Endodermal cell (in vitro differentiated cells): ENCODE data around the gene PBXIP1. TPM values are rescaled to one million over a fixed set of nuclear protein-coding genes. Genes with fewer than 3 reads are reported as not detected.

Experiments
- DNase-seq: peaks from one replicate; pipeline ENCODE4 v3.0.0-alpha.2; 2017
- H3K27ac ChIP-seq: 2 replicates; pipeline ENCODE4 v1.5.1; 2013; ENCODE audit warnings: mild to moderate bottlenecking, low read depth, low read length, moderate library complexity
- H3K27me3 ChIP-seq: 2 replicates; pipeline ENCODE4 v1.6.1; 2013; ENCODE audit warnings: mild to moderate bottlenecking, low read length, moderate library complexity; ENCODE audit not compliant: insufficient read depth, control insufficient read depth, poor library complexity, severe bottlenecking
- H3K36me3 ChIP-seq: 2 replicates; pipeline ENCODE4 v1.7.0; 2013; ENCODE audit warnings: mild to moderate bottlenecking, low read length, moderate library complexity; ENCODE audit not compliant: control insufficient read depth, insufficient read depth
- H3K4me1 ChIP-seq: one replicate; pipeline ENCODE4 v1.7.0; 2013; ENCODE audit warnings: low read length; ENCODE audit not compliant: control insufficient read depth, insufficient read depth
- H3K4me3 ChIP-seq: 2 replicates; pipeline ENCODE4 v1.5.1; 2013; ENCODE audit warnings: mild to moderate bottlenecking, low read length, moderate library complexity
- H3K9ac ChIP-seq: 2 replicates; pipeline ENCODE4 v1.6.1; 2013; ENCODE audit warnings: mild to moderate bottlenecking, low read length, moderate library complexity; ENCODE audit not compliant: poor library complexity, severe bottlenecking; ENCODE audit errors: extremely low read depth
- H3K9me3 ChIP-seq: 2 replicates; pipeline ENCODE4 v1.6.1; 2013; ENCODE audit warnings: mild to moderate bottlenecking, low read length, moderate library complexity; ENCODE audit not compliant: control insufficient read depth
- H3K27ac Mint-ChIP-seq: 2 replicates; pipeline ENCODE4 v1.8.0; 2020; ENCODE audit warnings: mixed read lengths
- H3K27me3 Mint-ChIP-seq: 2 replicates; pipeline ENCODE4 v1.8.0; 2021; ENCODE audit warnings: mild to moderate bottlenecking, mixed read lengths; ENCODE audit not compliant: insufficient read depth
- H3K36me3 Mint-ChIP-seq: 2 replicates; pipeline ENCODE4 v1.8.0; 2020; ENCODE audit warnings: low read depth, mixed read lengths
- H3K4me1 Mint-ChIP-seq: 2 replicates; pipeline ENCODE4 v1.8.0; 2020; ENCODE audit warnings: mixed read lengths
- H3K4me3 Mint-ChIP-seq: 2 replicates; pipeline ENCODE4 v1.8.0; 2020; ENCODE audit warnings: mild to moderate bottlenecking, moderate library complexity, mixed read lengths
- H3K9me3 Mint-ChIP-seq: 2 replicates; pipeline ENCODE4 v1.8.0; 2020; ENCODE audit warnings: mild to moderate bottlenecking, mixed read lengths
- WGBS, 2 experiments: methylation state at CpG; one replicate each; pipeline versions ENCODE4 v1.1.5 to v1.1.7; 2013; ENCODE audit warnings: missing lambda C conversion rate in 2 of 2, mixed read lengths in 1 of 2; ENCODE audit not compliant: insufficient coverage in 1 of 2, insufficient read length in 1 of 2; 5-methylcytosine and 5-hydroxymethylcytosine counted together
- total RNA-seq, 2 donors: library from RNA; stranded (reverse); fragmentation: NEBNext Ultra II Directional in 1 of 2; extraction: Animal tissue kit (Norgen Biotek cat#: 25700) in 1 of 2; gene quantifications; 2 replicates in 1 of 2; 3 replicates in 1 of 2; pipeline ENCODE4 v1.2.1, GENCODE V29; 2021
- TF ChIP-seq, protein P1 (sequence below): fragments of 200-600 bp; sonication (generic); conservative IDR thresholded peaks from 2 replicates; pipeline ENCODE4 v1.5.0; 2021; ENCODE audit warnings: antibody characterized with exemption, mild to moderate bottlenecking

The PBXIP1 gene
- total RNA-seq, 2 donors from 2014 or later, result 42.5 to 61.3 TPM

GRCh38 chr1:155000726-155001424, 45.0 kb upstream of the PBXIP1 start:
- H3K9me3 Mint-ChIP-seq, result no peaks in the 10 kb centered on the region
- H3K27me3 ChIP-seq, result no peaks in the 10 kb centered on the region
- H3K27ac ChIP-seq, result peak overlapping the region; percentile 91
- no peaks in the 10 kb centered on the region for H3K36me3 Mint-ChIP-seq
- no peaks in the 10 kb centered on the region for H3K36me3 ChIP-seq
- peak overlapping the region; percentile 93 for H3K4me3 Mint-ChIP-seq
- WGBS, 2 experiments, result 0 to 1% methylated on average over 7 to 43 of the region's 43 CpGs
- H3K9me3 ChIP-seq, result no peaks in the 10 kb centered on the region
- peak overlapping the region; percentile 57 for H3K9ac ChIP-seq
- TF ChIP-seq, protein P1, sequence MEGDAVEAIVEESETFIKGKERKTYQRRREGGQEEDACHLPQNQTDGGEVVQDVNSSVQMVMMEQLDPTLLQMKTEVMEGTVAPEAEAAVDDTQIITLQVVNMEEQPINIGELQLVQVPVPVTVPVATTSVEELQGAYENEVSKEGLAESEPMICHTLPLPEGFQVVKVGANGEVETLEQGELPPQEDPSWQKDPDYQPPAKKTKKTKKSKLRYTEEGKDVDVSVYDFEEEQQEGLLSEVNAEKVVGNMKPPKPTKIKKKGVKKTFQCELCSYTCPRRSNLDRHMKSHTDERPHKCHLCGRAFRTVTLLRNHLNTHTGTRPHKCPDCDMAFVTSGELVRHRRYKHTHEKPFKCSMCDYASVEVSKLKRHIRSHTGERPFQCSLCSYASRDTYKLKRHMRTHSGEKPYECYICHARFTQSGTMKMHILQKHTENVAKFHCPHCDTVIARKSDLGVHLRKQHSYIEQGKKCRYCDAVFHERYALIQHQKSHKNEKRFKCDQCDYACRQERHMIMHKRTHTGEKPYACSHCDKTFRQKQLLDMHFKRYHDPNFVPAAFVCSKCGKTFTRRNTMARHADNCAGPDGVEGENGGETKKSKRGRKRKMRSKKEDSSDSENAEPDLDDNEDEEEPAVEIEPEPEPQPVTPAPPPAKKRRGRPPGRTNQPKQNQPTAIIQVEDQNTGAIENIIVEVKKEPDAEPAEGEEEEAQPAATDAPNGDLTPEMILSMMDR, result no peak
- peak; percentile 98 for DNase-seq
- H3K4me1 ChIP-seq, result peaks cover 9% of the 10 kb centered on the region
- H3K27ac Mint-ChIP-seq, result peak overlapping the region; percentile 72
- H3K4me1 Mint-ChIP-seq, result peaks cover 14% of the 10 kb centered on the region
- H3K4me3 ChIP-seq, result peak overlapping the region; percentile 86
- peaks cover 6% of the 10 kb centered on the region for H3K27me3 Mint-ChIP-seq

DNA sequence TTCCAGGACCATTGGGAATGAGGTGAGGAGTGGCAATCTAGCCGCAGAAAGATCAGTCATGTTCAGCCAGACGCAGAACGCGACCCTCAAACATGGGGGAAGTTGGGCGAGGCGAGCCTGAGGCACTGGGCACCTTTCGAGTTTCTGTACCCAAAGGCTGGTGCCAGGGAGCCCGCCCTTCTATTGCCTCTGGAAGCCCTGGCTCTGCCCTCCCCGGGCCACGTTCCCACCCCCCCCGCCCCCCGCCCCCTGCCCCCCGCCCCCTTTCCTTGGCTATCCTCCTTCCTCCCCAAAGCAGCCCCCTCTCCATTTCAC, 44.5 kb upstream of the PBXIP1 start:
- peak overlapping the region; percentile 86 for H3K4me3 ChIP-seq
- H3K4me3 Mint-ChIP-seq, result peak overlapping the region; percentile 93
- H3K27ac Mint-ChIP-seq, result peak overlapping the region; percentile 94
- peaks cover 6% of the 10 kb centered on the region for H3K27me3 Mint-ChIP-seq
- WGBS, 2 experiments, result 0 to 3% methylated on average over 1 to 8 of the region's 13 CpGs
- no peak for DNase-seq
- H3K9me3 Mint-ChIP-seq, result no peaks in the 10 kb centered on the region
- peaks cover 9% of the 10 kb centered on the region for H3K4me1 ChIP-seq
- H3K36me3 Mint-ChIP-seq, result no peaks in the 10 kb centered on the region
- H3K9me3 ChIP-seq, result no peaks in the 10 kb centered on the region
- peak overlapping the region; percentile 11 for H3K9ac ChIP-seq
- peak overlapping the region; percentile 83 for H3K27ac ChIP-seq
- H3K4me1 Mint-ChIP-seq, result peaks cover 14% of the 10 kb centered on the region
- TF ChIP-seq, protein P1, result no peak
- no peaks in the 10 kb centered on the region for H3K36me3 ChIP-seq
- H3K27me3 ChIP-seq, result no peaks in the 10 kb centered on the region

GRCh38 chr1:154999571-155000410, 43.9 kb upstream of the PBXIP1 start:
- 1 to 4% methylated on average over 23 to 50 of the region's 50 CpGs for WGBS, 2 experiments
- no peaks in the 10 kb centered on the region for H3K36me3 Mint-ChIP-seq
- peaks cover 16% of the 10 kb centered on the region for H3K4me1 Mint-ChIP-seq
- peak; percentile 86 for DNase-seq
- peak overlapping the region; percentile 86 for H3K4me3 ChIP-seq
- no peaks in the 10 kb centered on the region for H3K9me3 Mint-ChIP-seq
- H3K36me3 ChIP-seq, result no peaks in the 10 kb centered on the region
- H3K9ac ChIP-seq, result peak overlapping the region; percentile 11
- H3K27ac ChIP-seq, result peak overlapping the region; percentile 83
- H3K27me3 ChIP-seq, result no peaks in the 10 kb centered on the region
- H3K4me1 ChIP-seq, result peaks cover 7% of the 10 kb centered on the region
- peak overlapping the region; percentile 94 for H3K27ac Mint-ChIP-seq
- H3K27me3 Mint-ChIP-seq, result peaks cover 6% of the 10 kb centered on the region
- H3K9me3 ChIP-seq, result no peaks in the 10 kb centered on the region
- TF ChIP-seq, protein P1, result no peak
- H3K4me3 Mint-ChIP-seq, result peak overlapping the region; percentile 93
